A549 (cell line): ENCODE measurements around the gene YDJC. TPM values are rescaled to one million over a fixed set of nuclear protein-coding genes. Genes with fewer than 3 reads are reported as not detected.

Experiments used
- ATAC-seq, 2 experiments: fragments of 200-7000 bp in 1 of 2; fragments of >200 bp in 1 of 2; cut with Nextera tagmentation in 1 of 2; cut with Tn5 transposase in 1 of 2; 3 replicates each; pipeline versions ENCODE4 v1.8.0 to v1.9.1; 2018 to 2020; ENCODE audit warnings: mild to moderate bottlenecking in 1 of 2, moderate library complexity in 1 of 2
- CTCF ChIA-PET: fragments of 300-600 bp; sonication (Branson Sonifier 250); formaldehyde crosslinking; extraction: SDS; loops from one replicate; lab custom pipeline; 2021; ENCODE audit warnings: antibody characterized with exemption, inconsistent platforms; lab: Yijun Ruan, JAX
- POLR2A ChIA-PET: fragments of 350-600 bp; formaldehyde crosslinking; extraction: SDS; loops from one replicate; lab custom pipeline; 2021; ENCODE audit warnings: antibody characterized with exemption, inconsistent platforms; lab: Yijun Ruan, JAX
- DNase-seq, 2 experiments: peaks; one replicate each; pipeline versions ENCODE4 v3.0.0 to v3.0.0-alpha.2; 2011 to 2016; ENCODE audit warnings: low read depth in 1 of 2, low spot score in 1 of 2
- FAIRE-seq: peaks from 2 replicates; lab custom pipeline; 2011; peaks lifted over from hg19 to GRCh38; lab: Jason Lieb, UNC
- H3K27ac ChIP-seq, 2 experiments: fragments of >200 bp; sonication (Bioruptor Twin); formaldehyde crosslinking; 3 replicates each; pipeline ENCODE4 v1.5.1; 2016 to 2017
- H3K4me1 ChIP-seq: fragments of >200 bp; sonication (Bioruptor Twin); formaldehyde crosslinking; 3 replicates; pipeline ENCODE4 v1.6.1; 2016
- H3K4me2 ChIP-seq: fragments of >200 bp; sonication (Bioruptor Twin); formaldehyde crosslinking; 3 replicates; pipeline ENCODE4 v1.6.1; 2016
- H3K4me3 ChIP-seq: fragments of >200 bp; sonication (Bioruptor Twin); formaldehyde crosslinking; 3 replicates; pipeline ENCODE4 v1.5.1; 2016
- H3K9me3 ChIP-seq: fragments of >200 bp; sonication (Bioruptor Twin); formaldehyde crosslinking; 3 replicates; pipeline ENCODE4 v1.6.1; 2016
- CBX2 ChIP-seq: fragments of 200-600 bp; sonication (generic); IDR thresholded peaks from 2 replicates; pipeline ENCODE4 v1.6.1; 2016; ENCODE audit warnings: low read depth, mild to moderate bottlenecking, borderline replicate concordance
- CEBPB ChIP-seq, 2 experiments: fragments of >200 bp in 1 of 2; sonication (Bioruptor Twin) in 1 of 2; formaldehyde crosslinking in 1 of 2; IDR thresholded peaks; 2 replicates each; pipeline ENCODE4 v1.6.1; 2012 to 2016
- CHD4 ChIP-seq: fragments of 200-600 bp; sonication (generic); IDR thresholded peaks from 2 replicates; pipeline ENCODE4 v1.6.1; 2016; ENCODE audit warnings: antibody characterized with exemption, mild to moderate bottlenecking, borderline replicate concordance
- E2F6 ChIP-seq: IDR thresholded peaks from 2 replicates; pipeline ENCODE4 v1.6.1; 2012; ENCODE audit warnings: low read depth, borderline replicate concordance
- EHMT2 ChIP-seq: fragments of 200-600 bp; sonication (generic); IDR thresholded peaks from 2 replicates; pipeline ENCODE4 v1.6.1; 2016; ENCODE audit warnings: antibody characterized with exemption, low read depth, mild to moderate bottlenecking, moderate library complexity
- ESRRA ChIP-seq: fragments of 150-350 bp; IDR thresholded peaks from 2 replicates; pipeline ENCODE4 v1.6.1; 2014; ENCODE audit warnings: mild to moderate bottlenecking, low read length, borderline replicate concordance
- FOXS1 ChIP-seq: fragments of 250-450 bp; sonication (Bioruptor Pico); IDR thresholded peaks from 2 replicates; pipeline ENCODE4 v1.5.0; 2020; ENCODE audit warnings: mild to moderate bottlenecking, moderate library complexity
- HDAC2 ChIP-seq: fragments of 200-600 bp; sonication (generic); IDR thresholded peaks from 2 replicates; pipeline ENCODE4 v1.6.1; 2016
- HES2 ChIP-seq: fragments of >200 bp; sonication (Bioruptor Twin); formaldehyde crosslinking; IDR thresholded peaks from 2 replicates; pipeline ENCODE4 v1.6.1; 2016
- HEYL ChIP-seq: fragments of 250-450 bp; sonication (Bioruptor Pico); IDR thresholded peaks from 2 replicates; pipeline ENCODE4 v1.8.0; 2021; ENCODE audit warnings: mild to moderate bottlenecking, moderate library complexity
- MAX ChIP-seq: IDR thresholded peaks from 2 replicates; pipeline ENCODE4 v1.6.1; 2012
- MYC ChIP-seq: IDR thresholded peaks from 2 replicates; pipeline ENCODE4 v1.6.1; 2012; ENCODE audit warnings: mild to moderate bottlenecking, inconsistent platforms, low read length, improper control_type of control experiment, borderline replicate concordance
- PHF8 ChIP-seq: fragments of 200-600 bp; sonication (generic); IDR thresholded peaks from 2 replicates; pipeline ENCODE4 v1.6.1; 2016; ENCODE audit warnings: low read depth, mild to moderate bottlenecking, antibody characterized with exemption, moderate library complexity, borderline replicate concordance
- POLR2AphosphoS2 ChIP-seq: conservative IDR thresholded peaks from 2 replicates; pipeline ENCODE4 v1.6.1; 2012; ENCODE audit warnings: low read length, improper control_type of control experiment, inconsistent platforms
- REST ChIP-seq: fragments of 200-600 bp; sonication (generic); IDR thresholded peaks from 2 replicates; pipeline ENCODE4 v1.6.1; 2016; ENCODE audit warnings: antibody characterized with exemption, mild to moderate bottlenecking, moderate library complexity
- RNF2 ChIP-seq: fragments of 200-600 bp; sonication (generic); IDR thresholded peaks from 2 replicates; pipeline ENCODE4 v1.6.1; 2016; ENCODE audit warnings: low read depth, mild to moderate bottlenecking, antibody characterized with exemption, moderate library complexity, borderline replicate concordance
- ZNF302 ChIP-seq: fragments of 250-450 bp; sonication (Bioruptor Pico); IDR thresholded peaks from 2 replicates; pipeline ENCODE4 v1.9.0; 2021; ENCODE audit warnings: inconsistent platforms, mild to moderate bottlenecking, moderate library complexity
- WGBS: methylation state at CpG from one replicate; pipeline ENCODE4 v1.1.6; 2017; ENCODE audit errors: missing lambda C conversion rate; 5-methylcytosine and 5-hydroxymethylcytosine counted together
- polyA plus RNA-seq, 4 experiments: library from polyadenylated mRNA; depleted of rRNA in 3 of 4; stranded (reverse); fragments of >200 nt; fragmentation: RNase III in 1 of 4; extraction: RNeasy Plus Mini Kit Qiagen cat#74134 plus additional on column Dnase treatment in 1 of 4; gene quantifications; 2 replicates in 3 of 4; 3 replicates in 1 of 4; pipeline ENCODE4 v1.2.3, GENCODE V29; 2011 to 2017

Gene YDJC
- polyA plus RNA-seq, 2 of the 4 experiments (the other 2 are of a cell fraction): 24.8 to 28.3 TPM

- under 1% methylated on average over 28 of the region's 44 CpGs for WGBS
- Histone ChIP-seq H3K4me2 (peak overlapping the region; percentile 84), H3K4me1 (no peaks in the 10 kb centered on the region), H3K9me3 (no peaks in the 10 kb centered on the region), H3K27ac (peak overlapping the region; percentile 63 to 87), H3K4me3 (peak overlapping the region; percentile 55)
- peak; percentile 79 for TF ChIP-seq MAX
- no peak for TF ChIP-seq HES2
- TF ChIP-seq MYC: 0 out of 2 replicates have a peak, but pooled peaks have one; percentile 24
- TF ChIP-seq CEBPB (IDR thresholded peaks at IDR 0.05): peak in 1 of 2 experiments; percentile 57; a peak in 2 of 4 replicates
- peak; percentile 44; the same call in 1 of the 2 replicates for TF ChIP-seq PHF8
- TF ChIP-seq FOXS1 (CRISPR knock-in tag): no peak
- TF ChIP-seq ESRRA: no peak
- no peak for TF ChIP-seq CHD4
- no peak for TF ChIP-seq CBX2
- no peak for TF ChIP-seq REST
- no peak for TF ChIP-seq HDAC2
- TF ChIP-seq HEYL (CRISPR knock-in tag): no peak
- TF ChIP-seq POLR2AphosphoS2: no peak
- TF ChIP-seq EHMT2: no peak
- TF ChIP-seq E2F6: peak; percentile 57
- DNase-seq (peak; percentile 72 to 88), ATAC-seq (peak; percentile 96 to 99), FAIRE-seq (no peak)
- CTCF ChIA-PET: interaction anchor here (4.0 kb wide), 1 partner anchor 10 kb away, joined by 24 read pairs; the partner anchor contains the start of gene SDF2L1
- POLR2A ChIA-PET: no interaction called here
Measured at GRCh38 chr22:21652010-21652546, 22.3 kb upstream of the YDJC start.

GRCh38 chr22:21651521-21652009, 21.7 kb upstream of the YDJC start:
- Histone ChIP-seq H3K4me1 (no peaks in the 10 kb centered on the region), H3K9me3 (no peaks in the 10 kb centered on the region), H3K27ac (peak overlapping the region in 1 of 2 experiments; percentile 87; a peak in 3 of 6 replicates), H3K4me2 (peak overlapping the region; percentile 84), H3K4me3 (peak overlapping the region; percentile 55)
- DNase-seq (no peak), ATAC-seq (peak; percentile 13 to 29; a peak in 4 of 6 replicates)
- POLR2A ChIA-PET: no interaction called here
- 26% methylated on average over 14 of the region's 29 CpGs for WGBS
- TF ChIP-seq RNF2 (peak; percentile 51; the same call in 1 of the 2 replicates), ZNF302 (CRISPR knock-in tag) (no peak)
- TF ChIP-seq, all 56 proteins: peak for 1
- CTCF ChIA-PET: interaction anchor here (4.0 kb wide), 1 partner anchor 9 kb away, joined by 24 read pairs; the partner anchor contains the start of gene SDF2L1
- FAIRE-seq: no peak
